A549 (cell line): Measurements from ENCODE around the gene SLC39A11. TPM values are rescaled to one million over a fixed set of nuclear protein-coding genes. Genes with fewer than 3 reads are reported as not detected.

ENCODE experiments used
- ATAC-seq, 2 experiments: fragments of 200-7000 bp in 1 of 2; fragments of >200 bp in 1 of 2; cut with Nextera tagmentation in 1 of 2; cut with Tn5 transposase in 1 of 2; 3 replicates each; pipeline versions ENCODE4 v1.8.0 to v1.9.1; 2018 to 2020; ENCODE audit warnings: mild to moderate bottlenecking in 1 of 2, moderate library complexity in 1 of 2
- CTCF ChIA-PET: fragments of 300-600 bp; sonication (Branson Sonifier 250); formaldehyde crosslinking; extraction: SDS; loops from one replicate; lab custom pipeline; 2021; ENCODE audit warnings: antibody characterized with exemption, inconsistent platforms; lab: Yijun Ruan, JAX
- POLR2A ChIA-PET: fragments of 350-600 bp; formaldehyde crosslinking; extraction: SDS; loops from one replicate; lab custom pipeline; 2021; ENCODE audit warnings: antibody characterized with exemption, inconsistent platforms; lab: Yijun Ruan, JAX
- DNase-seq, 2 experiments: peaks; one replicate each; pipeline versions ENCODE4 v3.0.0 to v3.0.0-alpha.2; 2011 to 2016; ENCODE audit warnings: low read depth in 1 of 2, low spot score in 1 of 2
- FAIRE-seq: peaks from 2 replicates; lab custom pipeline; 2011; peaks lifted over from hg19 to GRCh38; lab: Jason Lieb, UNC
- H3K27ac ChIP-seq, 2 experiments: fragments of >200 bp; sonication (Bioruptor Twin); formaldehyde crosslinking; 3 replicates each; pipeline ENCODE4 v1.5.1; 2016 to 2017
- H3K4me1 ChIP-seq: fragments of >200 bp; sonication (Bioruptor Twin); formaldehyde crosslinking; 3 replicates; pipeline ENCODE4 v1.6.1; 2016
- H3K4me2 ChIP-seq: fragments of >200 bp; sonication (Bioruptor Twin); formaldehyde crosslinking; 3 replicates; pipeline ENCODE4 v1.6.1; 2016
- H3K4me3 ChIP-seq: fragments of >200 bp; sonication (Bioruptor Twin); formaldehyde crosslinking; 3 replicates; pipeline ENCODE4 v1.5.1; 2016
- H3K9me3 ChIP-seq: fragments of >200 bp; sonication (Bioruptor Twin); formaldehyde crosslinking; 3 replicates; pipeline ENCODE4 v1.6.1; 2016
- ATOH8 ChIP-seq: fragments of 250-450 bp; sonication (Bioruptor Pico); IDR thresholded peaks from 2 replicates; pipeline ENCODE4 v1.5.0; 2020; ENCODE audit warnings: low read depth, mild to moderate bottlenecking, moderate library complexity
- CEBPB ChIP-seq, 2 experiments: fragments of >200 bp in 1 of 2; sonication (Bioruptor Twin) in 1 of 2; formaldehyde crosslinking in 1 of 2; IDR thresholded peaks; 2 replicates each; pipeline ENCODE4 v1.6.1; 2012 to 2016
- CHD2 ChIP-seq: fragments of 150-350 bp; IDR thresholded peaks from 2 replicates; pipeline ENCODE4 v1.6.1; 2014; ENCODE audit warnings: low read length; ENCODE audit not compliant: partially characterized antibody
- EHF ChIP-seq: fragments of 250-450 bp; sonication (Bioruptor Pico); IDR thresholded peaks from 2 replicates; pipeline ENCODE4 v1.5.0; 2020; ENCODE audit warnings: mild to moderate bottlenecking
- EHMT2 ChIP-seq: fragments of 200-600 bp; sonication (generic); IDR thresholded peaks from 2 replicates; pipeline ENCODE4 v1.6.1; 2016; ENCODE audit warnings: antibody characterized with exemption, low read depth, mild to moderate bottlenecking, moderate library complexity
- EP300 ChIP-seq, 2 experiments: fragments of >200 bp; sonication (Bioruptor Twin); formaldehyde crosslinking; IDR thresholded peaks; 2 replicates in 1 of 2; 3 replicates in 1 of 2; pipeline ENCODE4 v1.6.1; 2016 to 2017
- ESRRA ChIP-seq: fragments of 150-350 bp; IDR thresholded peaks from 2 replicates; pipeline ENCODE4 v1.6.1; 2014; ENCODE audit warnings: mild to moderate bottlenecking, low read length, borderline replicate concordance
- FOSB ChIP-seq: fragments of 250-450 bp; sonication (Bioruptor Pico); IDR thresholded peaks from 2 replicates; pipeline ENCODE4 v1.5.0; 2020; ENCODE audit warnings: mild to moderate bottlenecking, moderate library complexity
- FOSL2 ChIP-seq, 2 experiments: fragments of 450-650 bp in 1 of 2; fragments of >200 bp in 1 of 2; sonication (Bioruptor Twin) in 1 of 2; formaldehyde crosslinking; IDR thresholded peaks; 2 replicates each; pipeline versions ENCODE4 v1.5.0 to v1.6.1; 2016 to 2020; ENCODE audit warnings: mild to moderate bottlenecking in 1 of 2, moderate library complexity in 1 of 2
- GATA3 ChIP-seq: IDR thresholded peaks from 2 replicates; pipeline ENCODE4 v1.6.1; 2012; ENCODE audit warnings: borderline replicate concordance
- HES2 ChIP-seq: fragments of >200 bp; sonication (Bioruptor Twin); formaldehyde crosslinking; IDR thresholded peaks from 2 replicates; pipeline ENCODE4 v1.6.1; 2016
- HOXB13 ChIP-seq: fragments of 250-450 bp; sonication (Bioruptor Pico); IDR thresholded peaks from 2 replicates; pipeline ENCODE4 v1.5.0; 2020; ENCODE audit warnings: low read depth, mild to moderate bottlenecking, moderate library complexity
- JUN ChIP-seq, 2 experiments: fragments of >200 bp; sonication (Bioruptor Twin); formaldehyde crosslinking; IDR thresholded peaks; 2 replicates in 1 of 2; 3 replicates in 1 of 2; pipeline ENCODE4 v1.6.1; 2016 to 2017
- JUNB ChIP-seq: fragments of >200 bp; sonication (Bioruptor Twin); formaldehyde crosslinking; IDR thresholded peaks from 2 replicates; pipeline ENCODE4 v1.6.1; 2016
- KDM1A ChIP-seq: fragments of 200-600 bp; sonication (generic); IDR thresholded peaks from 2 replicates; pipeline ENCODE4 v1.6.1; 2016; ENCODE audit warnings: low read depth, mild to moderate bottlenecking
- KDM5A ChIP-seq: fragments of 200-600 bp; sonication (generic); IDR thresholded peaks from 2 replicates; pipeline ENCODE4 v1.6.1; 2016; ENCODE audit warnings: antibody characterized with exemption, mild to moderate bottlenecking
- NFE2L2 ChIP-seq: fragments of 150-350 bp; conservative IDR thresholded peaks from 2 replicates; pipeline ENCODE4 v1.6.1; 2014; ENCODE audit warnings: low read length
- NPAS2 ChIP-seq: fragments of 250-450 bp; sonication (Bioruptor Pico); IDR thresholded peaks from 2 replicates; pipeline ENCODE4 v1.8.0; 2022; ENCODE audit warnings: mild to moderate bottlenecking, moderate library complexity, borderline replicate concordance
- NR3C1 ChIP-seq: fragments of >200 bp; sonication (Bioruptor Twin); formaldehyde crosslinking; IDR thresholded peaks from 3 replicates; pipeline ENCODE4 v1.6.1; 2017
- POLR2A ChIP-seq: IDR thresholded peaks from 2 replicates; pipeline ENCODE4 v1.6.1; 2012; ENCODE audit warnings: mild to moderate bottlenecking, low read length
- RAD21 ChIP-seq, 2 experiments: fragments of >200 bp in 1 of 2; sonication (Bioruptor Twin) in 1 of 2; formaldehyde crosslinking in 1 of 2; IDR thresholded peaks in 1 of 2; conservative IDR thresholded peaks in 1 of 2; 2 replicates in 1 of 2; 3 replicates in 1 of 2; pipeline ENCODE4 v1.6.1; 2012 to 2018; ENCODE audit warnings: inconsistent platforms in 1 of 2
- RARB ChIP-seq: fragments of 250-450 bp; sonication (Bioruptor Pico); IDR thresholded peaks from 2 replicates; pipeline ENCODE4 v1.8.0; 2021; ENCODE audit warnings: mild to moderate bottlenecking, moderate library complexity
- REST ChIP-seq: fragments of 200-600 bp; sonication (generic); IDR thresholded peaks from 2 replicates; pipeline ENCODE4 v1.6.1; 2016; ENCODE audit warnings: antibody characterized with exemption, mild to moderate bottlenecking, moderate library complexity
- RFX5 ChIP-seq: fragments of 450-650 bp; IDR thresholded peaks from 2 replicates; pipeline ENCODE4 v1.7.1; 2014; ENCODE audit warnings: antibody characterized with exemption, mild to moderate bottlenecking, moderate library complexity
- RNF2 ChIP-seq: fragments of 200-600 bp; sonication (generic); IDR thresholded peaks from 2 replicates; pipeline ENCODE4 v1.6.1; 2016; ENCODE audit warnings: low read depth, mild to moderate bottlenecking, antibody characterized with exemption, moderate library complexity, borderline replicate concordance
- TP53 ChIP-seq: fragments of 250-450 bp; sonication (Bioruptor Pico); IDR thresholded peaks from 2 replicates; pipeline ENCODE4 v1.5.0; 2021; ENCODE audit warnings: mild to moderate bottlenecking, moderate library complexity
- ZSCAN20 ChIP-seq: fragments of 250-450 bp; sonication (Bioruptor Pico); IDR thresholded peaks from 2 replicates; pipeline ENCODE4 v1.8.0; 2022; ENCODE audit warnings: mild to moderate bottlenecking, moderate library complexity
- WGBS: methylation state at CpG from one replicate; pipeline ENCODE4 v1.1.6; 2017; ENCODE audit errors: missing lambda C conversion rate; 5-methylcytosine and 5-hydroxymethylcytosine counted together
- polyA plus RNA-seq, 4 experiments: library from polyadenylated mRNA; depleted of rRNA in 3 of 4; stranded (reverse); fragments of >200 nt; fragmentation: RNase III in 1 of 4; extraction: RNeasy Plus Mini Kit Qiagen cat#74134 plus additional on column Dnase treatment in 1 of 4; gene quantifications; 2 replicates in 3 of 4; 3 replicates in 1 of 4; pipeline ENCODE4 v1.2.3, GENCODE V29; 2011 to 2017
- TF ChIP-seq, protein P1 (sequence below): fragments of 450-650 bp; IDR thresholded peaks from 2 replicates; pipeline ENCODE4 v1.6.1; 2014; ENCODE audit warnings: antibody characterized with exemption
- TF ChIP-seq, protein P2 (sequence below): fragments of 150-350 bp; IDR thresholded peaks from 2 replicates; pipeline ENCODE4 v1.6.1; 2014; ENCODE audit warnings: low read depth, mild to moderate bottlenecking, low read length
- TF ChIP-seq, protein P3 (sequence below): IDR thresholded peaks from 2 replicates; pipeline ENCODE4 v1.6.1; 2012

Gene SLC39A11
- polyA plus RNA-seq, 2 of the 4 experiments (the other 2 are of a cell fraction) = 18.4 to 25.2 TPM

DNA sequence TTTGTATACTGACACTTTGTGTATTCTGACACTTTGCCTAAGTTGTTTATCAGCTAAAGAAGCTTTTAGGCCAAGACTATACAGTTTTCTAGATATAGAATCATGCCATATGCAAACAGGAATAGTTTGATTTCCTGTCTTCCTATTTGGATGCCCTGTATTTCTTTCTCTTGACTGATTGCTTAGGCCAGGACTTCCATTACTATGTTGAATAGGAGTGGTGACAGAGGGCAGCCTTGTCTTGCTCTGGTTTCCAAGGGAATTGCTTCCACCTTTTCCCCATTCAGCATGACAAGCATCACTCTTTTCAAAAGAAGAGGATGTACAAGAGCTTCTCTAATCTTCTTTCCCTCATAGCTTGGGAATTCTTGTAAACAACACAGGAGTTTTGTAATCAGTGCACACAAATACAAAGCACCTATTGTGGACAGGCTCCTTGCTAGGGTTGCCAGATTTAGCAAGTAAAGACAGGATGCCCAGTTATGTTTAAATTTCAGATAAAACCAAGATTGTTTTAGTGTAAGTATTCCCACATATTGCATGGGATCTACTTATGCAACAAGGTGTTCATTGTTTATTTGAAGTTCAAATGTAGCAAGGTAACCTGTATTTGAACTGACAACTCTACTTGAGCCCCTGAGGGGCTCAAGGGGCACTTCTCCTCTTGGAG, 233.5 kb downstream of the SLC39A11 start:
- FAIRE-seq (no peak), ATAC-seq (no peak), DNase-seq (no peak)
- no peak overlapping the region for H3K4me3 ChIP-seq
- no peaks in the 10 kb centered on the region for H3K9me3 ChIP-seq
- ChIA-PET POLR2A (no interaction called here), CTCF (interaction anchor here (1.2 to 1.6 kb wide), 2 partner anchors 12 to 134 kb away, joined by 3 to 5 read pairs; no protein-coding TSS in a partner anchor)
- TF ChIP-seq RARB (no peak), HOXB13 (CRISPR knock-in tag) (no peak), FOSL2 (IDR thresholded peaks at IDR 0.05) (no peak), FOSL2 (CRISPR knock-in tag; IDR thresholded peaks at IDR 0.05) (no peak), FOSB (CRISPR knock-in tag) (no peak), NR3C1 (no peak), EP300 (IDR thresholded peaks at IDR 0.05) (no peak), RFX5 (no peak), GATA3 (no peak), KDM1A (no peak), CHD2 (no peak), HES2 (no peak), EHF (CRISPR knock-in tag) (no peak), NFE2L2 (no peak), JUNB (no peak)
- TF ChIP-seq, protein P1, sequence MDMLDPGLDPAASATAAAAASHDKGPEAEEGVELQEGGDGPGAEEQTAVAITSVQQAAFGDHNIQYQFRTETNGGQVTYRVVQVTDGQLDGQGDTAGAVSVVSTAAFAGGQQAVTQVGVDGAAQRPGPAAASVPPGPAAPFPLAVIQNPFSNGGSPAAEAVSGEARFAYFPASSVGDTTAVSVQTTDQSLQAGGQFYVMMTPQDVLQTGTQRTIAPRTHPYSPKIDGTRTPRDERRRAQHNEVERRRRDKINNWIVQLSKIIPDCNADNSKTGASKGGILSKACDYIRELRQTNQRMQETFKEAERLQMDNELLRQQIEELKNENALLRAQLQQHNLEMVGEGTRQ = no peak
- TF ChIP-seq, protein P2, sequence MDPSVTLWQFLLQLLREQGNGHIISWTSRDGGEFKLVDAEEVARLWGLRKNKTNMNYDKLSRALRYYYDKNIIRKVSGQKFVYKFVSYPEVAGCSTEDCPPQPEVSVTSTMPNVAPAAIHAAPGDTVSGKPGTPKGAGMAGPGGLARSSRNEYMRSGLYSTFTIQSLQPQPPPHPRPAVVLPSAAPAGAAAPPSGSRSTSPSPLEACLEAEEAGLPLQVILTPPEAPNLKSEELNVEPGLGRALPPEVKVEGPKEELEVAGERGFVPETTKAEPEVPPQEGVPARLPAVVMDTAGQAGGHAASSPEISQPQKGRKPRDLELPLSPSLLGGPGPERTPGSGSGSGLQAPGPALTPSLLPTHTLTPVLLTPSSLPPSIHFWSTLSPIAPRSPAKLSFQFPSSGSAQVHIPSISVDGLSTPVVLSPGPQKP = no peak
- TF ChIP-seq, protein P3, sequence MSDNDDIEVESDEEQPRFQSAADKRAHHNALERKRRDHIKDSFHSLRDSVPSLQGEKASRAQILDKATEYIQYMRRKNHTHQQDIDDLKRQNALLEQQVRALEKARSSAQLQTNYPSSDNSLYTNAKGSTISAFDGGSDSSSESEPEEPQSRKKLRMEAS = no peak
- no peak overlapping the region for H3K27ac ChIP-seq
- no peak overlapping the region for H3K4me2 ChIP-seq
- H3K4me1 ChIP-seq = no peaks in the 10 kb centered on the region

GRCh38 chr17:72853440-72854415, 238.8 kb downstream of the SLC39A11 start:
- Histone ChIP-seq H3K4me3 (no peak overlapping the region), H3K9me3 (no peaks in the 10 kb centered on the region), H3K4me1 (0 out of 3 replicates have a peak, but pooled peaks cover 5% of the 10 kb centered on the region), H3K4me2 (no peak overlapping the region), H3K27ac (no peak overlapping the region)
- no peak for FAIRE-seq
- 78% methylated on average over 17 of the region's 17 CpGs for WGBS
- POLR2A ChIA-PET = no interaction called here
- CTCF ChIA-PET = interaction anchor here (0.9 kb wide), 1 partner anchor 11 kb away, joined by 4 read pairs; no protein-coding TSS in a partner anchor
- no peak for DNase-seq
- no peak for ATAC-seq
- TF ChIP-seq REST = no peak
- TF ChIP-seq ATOH8 (CRISPR knock-in tag) = no peak
- no peak for TF ChIP-seq KDM5A
- TF ChIP-seq RNF2 = no peak
- no peak for TF ChIP-seq TP53
- TF ChIP-seq EHMT2 = no peak
- no peak for TF ChIP-seq JUNB
- TF ChIP-seq ESRRA = no peak
- TF ChIP-seq GATA3 = no peak
- no peak for TF ChIP-seq ZSCAN20 (CRISPR knock-in tag)
- no peak for TF ChIP-seq JUN (IDR thresholded peaks at IDR 0.05)
- no peak for TF ChIP-seq POLR2A
- no peak for TF ChIP-seq RAD21 (conservative IDR thresholded peaks at IDR 0.05 in 1 of 2, IDR thresholded peaks at IDR 0.05 in 1 of 2)
- TF ChIP-seq NPAS2 (CRISPR knock-in tag) = no peak
- TF ChIP-seq CEBPB (IDR thresholded peaks at IDR 0.05) = no peak
